Body of pancreas (tissue), 4 donors: ENCODE data around the gene KRTAP10-1.

Source experiments
- POLR2A ChIP-seq, 3 donors: fragments of 450-650 bp; IDR thresholded peaks; one replicate each; pipeline ENCODE4 v1.6.1; 2016; ENCODE audit warnings: antibody characterized with exemption in 3 of 3, mild to moderate bottlenecking in 2 of 3
- TF ChIP-seq, protein P1 (sequence below), 7 experiments: fragments of 450-650 bp in 4 of 7; fragments of 200-600 bp in 3 of 7; sonication (generic) in 3 of 7; IDR thresholded peaks; one replicate each; pipeline ENCODE4 v1.5.1; 2016 to 2019; ENCODE audit warnings: antibody characterized with exemption in 7 of 7

DNA sequence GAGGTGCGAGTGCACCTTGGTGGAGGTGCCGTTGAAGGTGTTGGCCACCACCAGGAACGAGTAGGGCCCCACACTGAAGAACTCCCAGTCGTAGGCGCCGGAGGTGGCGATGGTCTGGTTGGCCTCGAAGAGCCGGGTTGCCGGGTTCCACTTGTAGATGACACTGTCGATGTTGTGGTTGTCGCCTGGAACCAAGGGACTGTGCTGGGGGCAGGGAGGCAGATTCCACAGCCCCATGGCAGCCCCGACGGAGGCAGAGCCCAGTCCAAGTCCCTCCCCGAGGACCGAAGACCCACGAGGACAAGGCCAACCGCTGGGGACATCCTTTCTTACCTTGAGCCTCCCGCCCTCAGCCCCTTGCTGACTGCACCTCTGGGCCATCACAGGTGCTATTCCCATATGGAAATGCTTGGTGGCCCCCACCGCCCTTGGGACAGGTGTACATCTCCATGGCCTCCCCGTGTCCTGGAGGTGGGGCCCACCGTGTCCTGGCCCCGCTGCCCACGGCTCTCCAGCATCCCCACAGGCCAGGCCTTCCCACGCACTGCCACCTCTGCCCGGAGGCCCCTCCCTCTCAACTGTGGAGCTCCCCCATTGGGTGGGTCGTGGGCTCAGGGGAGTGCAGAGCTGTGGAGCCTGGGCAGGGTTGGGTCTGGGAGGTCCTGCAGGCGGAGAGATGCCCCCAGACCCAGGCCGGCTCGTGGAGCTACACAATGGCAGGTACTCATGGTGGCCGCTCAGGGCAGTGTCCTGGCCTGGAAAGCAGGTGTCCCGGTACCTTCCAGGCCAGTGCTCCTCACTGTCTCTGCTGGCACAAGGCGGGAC is 17.9 kb downstream of the KRTAP10-1 start:
- TF ChIP-seq POLR2A (IDR thresholded peaks at IDR 0.05): no peak
- TF ChIP-seq, protein P1, sequence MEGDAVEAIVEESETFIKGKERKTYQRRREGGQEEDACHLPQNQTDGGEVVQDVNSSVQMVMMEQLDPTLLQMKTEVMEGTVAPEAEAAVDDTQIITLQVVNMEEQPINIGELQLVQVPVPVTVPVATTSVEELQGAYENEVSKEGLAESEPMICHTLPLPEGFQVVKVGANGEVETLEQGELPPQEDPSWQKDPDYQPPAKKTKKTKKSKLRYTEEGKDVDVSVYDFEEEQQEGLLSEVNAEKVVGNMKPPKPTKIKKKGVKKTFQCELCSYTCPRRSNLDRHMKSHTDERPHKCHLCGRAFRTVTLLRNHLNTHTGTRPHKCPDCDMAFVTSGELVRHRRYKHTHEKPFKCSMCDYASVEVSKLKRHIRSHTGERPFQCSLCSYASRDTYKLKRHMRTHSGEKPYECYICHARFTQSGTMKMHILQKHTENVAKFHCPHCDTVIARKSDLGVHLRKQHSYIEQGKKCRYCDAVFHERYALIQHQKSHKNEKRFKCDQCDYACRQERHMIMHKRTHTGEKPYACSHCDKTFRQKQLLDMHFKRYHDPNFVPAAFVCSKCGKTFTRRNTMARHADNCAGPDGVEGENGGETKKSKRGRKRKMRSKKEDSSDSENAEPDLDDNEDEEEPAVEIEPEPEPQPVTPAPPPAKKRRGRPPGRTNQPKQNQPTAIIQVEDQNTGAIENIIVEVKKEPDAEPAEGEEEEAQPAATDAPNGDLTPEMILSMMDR (IDR thresholded peaks at IDR 0.05): no peak
